ENCODE measurements around the gene REP15.
A peak's percentile ranks its signal among the peaks of the same experiment; 100 is the strongest.

The REP15 gene

GRCh38 chr12:27707216-27707615 is 11.0 kb downstream of the REP15 start:
- no peak for DNase-seq (ENCODE audit: extremely low spot score)
- ChIA-PET CTCF (no interaction called here), POLR2A (no interaction called here)
- TF ChIP-seq ZNF384 (IDR thresholded peaks at IDR 0.05) (no peak), BHLHE40 (IDR thresholded peaks at IDR 0.05; ENCODE audit: borderline replicate concordance) (no peak), FOXA1 (IDR thresholded peaks at IDR 0.05) (no peak), ELF4 (IDR thresholded peaks at IDR 0.05) (no peak)

- TF ChIP-seq PKNOX1 (IDR thresholded peaks at IDR 0.05) (no peak), CTBP1 (IDR thresholded peaks at IDR 0.05; ENCODE audit: borderline replicate concordance) (no peak), FOXM1 (IDR thresholded peaks at IDR 0.05; ENCODE audit: borderline replicate concordance) (no peak), BHLHE40 (IDR thresholded peaks at IDR 0.05; ENCODE audit: borderline replicate concordance) (no peak), ELF4 (IDR thresholded peaks at IDR 0.05) (no peak), L3MBTL2 (conservative IDR thresholded peaks at IDR 0.05) (no peak), ZNF384 (IDR thresholded peaks at IDR 0.05) (no peak), SUZ12 (IDR thresholded peaks at IDR 0.05) (no peak), TARDBP (IDR thresholded peaks at IDR 0.05) (no peak), LEF1 (IDR thresholded peaks at IDR 0.05; ENCODE audit: borderline replicate concordance) (no peak), FOXA1 (IDR thresholded peaks at IDR 0.05) (no peak), ARNT (IDR thresholded peaks at IDR 0.05) (no peak), NFRKB (IDR thresholded peaks at IDR 0.05) (no peak), FOXK2 (IDR thresholded peaks at IDR 0.05) (no peak), SP1 (IDR thresholded peaks at IDR 0.05) (no peak), HDGF (IDR thresholded peaks at IDR 0.05; ENCODE audit: borderline replicate concordance) (no peak)
- CTCF ChIA-PET = no interaction called here
- POLR2A ChIA-PET = interaction anchor here (1.0 to 2.3 kb wide), 4 partner anchors 8 to 377 kb away, joined by 3 to 9 read pairs (median 4); partner anchors contain the start of genes BMAL2, KLHL42 and MANSC4
- DNase-seq (ENCODE audit: extremely low spot score) = no peak
Measured at GRCh38 chr12:27709212-27709931, 13.1 kb downstream of the REP15 start.

- ChIA-PET POLR2A (interaction anchor here (0.7 to 2.3 kb wide), 5 partner anchors 9 to 377 kb away, joined by 3 to 9 read pairs (median 3); partner anchors contain the start of genes BMAL2, KLHL42, MANSC4 and PPFIBP1), CTCF (interaction anchor here (0.7 kb wide), 1 partner anchor 9 kb away, joined by 4 read pairs; no protein-coding TSS in a partner anchor)
- no peak for DNase-seq (ENCODE audit: extremely low spot score)
- no peak for TF ChIP-seq FOXK2 (IDR thresholded peaks at IDR 0.05)
- TF ChIP-seq SP1 (IDR thresholded peaks at IDR 0.05) = no peak
- no peak for TF ChIP-seq TARDBP (IDR thresholded peaks at IDR 0.05)
- TF ChIP-seq FOXA1 (IDR thresholded peaks at IDR 0.05) = no peak
- TF ChIP-seq ARNT (IDR thresholded peaks at IDR 0.05) = no peak
- TF ChIP-seq FOXM1 (IDR thresholded peaks at IDR 0.05; ENCODE audit: borderline replicate concordance) = no peak
- no peak for TF ChIP-seq SUZ12 (IDR thresholded peaks at IDR 0.05)
- TF ChIP-seq LEF1 (IDR thresholded peaks at IDR 0.05; ENCODE audit: borderline replicate concordance) = no peak
- TF ChIP-seq BHLHE40 (IDR thresholded peaks at IDR 0.05; ENCODE audit: borderline replicate concordance) = no peak
- no peak for TF ChIP-seq L3MBTL2 (conservative IDR thresholded peaks at IDR 0.05)
- TF ChIP-seq PKNOX1 (IDR thresholded peaks at IDR 0.05) = no peak
Measured at GRCh38 chr12:27709932-27710591, 13.8 kb downstream of the REP15 start.

- DNase-seq (ENCODE audit: extremely low spot score) = peak; percentile 79
- POLR2A ChIA-PET = interaction anchor here (0.7 to 2.3 kb wide), 5 partner anchors 10 to 378 kb away, joined by 3 to 9 read pairs (median 3); partner anchors contain the start of genes BMAL2, KLHL42, MANSC4 and PPFIBP1
- TF ChIP-seq HDGF (IDR thresholded peaks at IDR 0.05; ENCODE audit: borderline replicate concordance) = no peak
- TF ChIP-seq LEF1 (IDR thresholded peaks at IDR 0.05; ENCODE audit: borderline replicate concordance) = no peak
- no peak for TF ChIP-seq TARDBP (IDR thresholded peaks at IDR 0.05)
- peak; percentile 3; the same call in 1 of the 2 replicates for TF ChIP-seq CTBP1 (IDR thresholded peaks at IDR 0.05; ENCODE audit: borderline replicate concordance)
- no peak for TF ChIP-seq ZNF384 (IDR thresholded peaks at IDR 0.05)
- TF ChIP-seq NFRKB (IDR thresholded peaks at IDR 0.05) = peak; percentile 51; the same call in 1 of the 2 replicates
- peak; percentile 95 for TF ChIP-seq L3MBTL2 (conservative IDR thresholded peaks at IDR 0.05)
- TF ChIP-seq ARNT (IDR thresholded peaks at IDR 0.05) = no peak
- no peak for TF ChIP-seq SUZ12 (IDR thresholded peaks at IDR 0.05)
- TF ChIP-seq PKNOX1 (IDR thresholded peaks at IDR 0.05) = no peak
- peak; percentile 78 for TF ChIP-seq ELF4 (IDR thresholded peaks at IDR 0.05)
- TF ChIP-seq BHLHE40 (IDR thresholded peaks at IDR 0.05; ENCODE audit: borderline replicate concordance) = no peak
- TF ChIP-seq SP1 (IDR thresholded peaks at IDR 0.05) = no peak
- TF ChIP-seq FOXM1 (IDR thresholded peaks at IDR 0.05; ENCODE audit: borderline replicate concordance) = no peak
- no peak for TF ChIP-seq FOXA1 (IDR thresholded peaks at IDR 0.05)
- TF ChIP-seq FOXK2 (IDR thresholded peaks at IDR 0.05) = no peak
- CTCF ChIA-PET = interaction anchor here (0.7 kb wide), 1 partner anchor 9 kb away, joined by 4 read pairs; no protein-coding TSS in a partner anchor
Measured at GRCh38 chr12:27710592-27711316, 14.5 kb downstream of the REP15 start, which contains the start of gene MRPS35. TSS of gene MRPS35 (plus strand) at chr12:27710832. CDS start at chr12:27710844, 12 bp downstream.

- peak; percentile 7 for DNase-seq (ENCODE audit: extremely low spot score)
- ChIA-PET CTCF (no interaction called here), POLR2A (interaction anchor here (2.3 kb wide), 1 partner anchor 68 kb away, joined by 9 read pairs; the partner anchor contains the start of genes KLHL42 and MANSC4)
- TF ChIP-seq FOXM1 (IDR thresholded peaks at IDR 0.05; ENCODE audit: borderline replicate concordance) (no peak), L3MBTL2 (conservative IDR thresholded peaks at IDR 0.05) (no peak), ZNF384 (IDR thresholded peaks at IDR 0.05) (no peak), ELF4 (IDR thresholded peaks at IDR 0.05) (no peak), TARDBP (IDR thresholded peaks at IDR 0.05) (no peak), FOXK2 (IDR thresholded peaks at IDR 0.05) (no peak), PKNOX1 (IDR thresholded peaks at IDR 0.05) (no peak), CTBP1 (IDR thresholded peaks at IDR 0.05; ENCODE audit: borderline replicate concordance) (no peak), ARNT (IDR thresholded peaks at IDR 0.05) (no peak), HDGF (IDR thresholded peaks at IDR 0.05; ENCODE audit: borderline replicate concordance) (no peak), LEF1 (IDR thresholded peaks at IDR 0.05; ENCODE audit: borderline replicate concordance) (no peak), NFRKB (IDR thresholded peaks at IDR 0.05) (no peak), SUZ12 (IDR thresholded peaks at IDR 0.05) (no peak), FOXA1 (IDR thresholded peaks at IDR 0.05) (no peak), BHLHE40 (IDR thresholded peaks at IDR 0.05; ENCODE audit: borderline replicate concordance) (no peak), SP1 (IDR thresholded peaks at IDR 0.05) (no peak)
Measured at GRCh38 chr12:27711317-27711682, 15.1 kb downstream of the REP15 start.
